ENCODE data around the gene MST1R. TPM values are rescaled to one million over a fixed set of nuclear protein-coding genes. Genes with fewer than 3 reads are reported as not detected.

MST1R gene
- total and polyA plus RNA-seq, 2 experiments from 2014 or later: 3.7 to 3.9 TPM

DNA sequence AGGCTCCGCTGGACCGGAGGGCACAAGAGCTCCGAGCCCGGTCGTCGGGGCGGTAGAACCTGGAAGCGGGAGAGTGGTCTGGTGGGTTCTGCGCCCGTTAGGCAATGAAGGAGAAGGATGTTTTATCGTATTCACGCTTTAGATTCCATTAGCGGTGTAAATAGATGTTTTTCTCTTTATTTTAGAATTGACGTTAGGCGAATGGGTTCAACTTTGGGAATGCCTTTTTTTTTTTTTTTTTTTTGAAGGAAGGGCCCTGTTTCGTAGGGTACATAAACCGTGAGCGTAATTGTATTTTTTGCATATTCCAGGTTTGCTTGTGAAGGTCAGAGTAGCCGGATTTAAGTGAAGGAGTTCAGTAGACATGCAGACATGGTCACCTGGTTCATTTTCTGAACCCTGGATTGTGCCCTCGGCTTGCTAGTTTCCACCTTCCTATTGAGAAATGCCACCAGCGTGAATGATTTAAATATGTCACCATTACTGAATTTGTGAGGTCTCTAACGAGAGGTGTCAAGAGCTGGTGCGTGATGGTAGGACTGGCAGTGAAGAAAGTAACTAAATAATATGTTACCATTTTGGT lies 37.1 kb upstream of the MST1R start:
- H3K4me2 ChIP-seq: peak overlapping the region; percentile 85
- Mint-ChIP-seq H3K9me3 (no peaks in the 10 kb centered on the region), H3K27ac (peak overlapping the region; percentile 94), H3K4me3 (peak overlapping the region; percentile 98), H3K36me3 (ENCODE audit: low read depth) (peaks cover 13% of the 10 kb centered on the region; the same call in 2 of the 3 replicates), H3K4me1 (no peaks in the 10 kb centered on the region), H3K27me3 (ENCODE audit: insufficient read depth, low read depth, poor library complexity) (peaks cover 12% of the 10 kb centered on the region)
- no peaks in the 10 kb centered on the region for H3K27me3 ChIP-seq (ENCODE audit: insufficient read depth)
- peaks cover 54% of the 10 kb centered on the region for H3K79me2 ChIP-seq (replicated peaks; ENCODE audit: insufficient read depth)
- peak overlapping the region; percentile 84 for H2AFZ ChIP-seq
- ATAC-seq (peak; percentile 15; the same call in 1 of the 3 replicates), DNase-seq (ENCODE audit: low spot score) (no peak)
- H3F3A ChIP-seq (replicated peaks; ENCODE audit: low read depth): no peaks in the 10 kb centered on the region; the same call in 1 of the 2 replicates
- H3K9me2 ChIP-seq (ENCODE audit: insufficient read depth): no peaks in the 10 kb centered on the region
- H3K4me3 ChIP-seq: peak overlapping the region; percentile 97
- peaks cover 3% of the 10 kb centered on the region; the same call in 1 of the 2 replicates for H3K36me3 ChIP-seq (ENCODE audit: insufficient read depth)
- H4K20me1 ChIP-seq (replicated peaks; ENCODE audit: insufficient read depth): peaks cover 34% of the 10 kb centered on the region
- no peaks in the 10 kb centered on the region for H3K4me1 ChIP-seq (ENCODE audit: insufficient read depth)
- peak overlapping the region; percentile 87; the same call in 1 of the 2 replicates for H3K27ac ChIP-seq (ENCODE audit: low read depth)
- TF ChIP-seq JUNB (IDR thresholded peaks at IDR 0.05; ENCODE audit: unreplicated experiment): no peak

DNA sequence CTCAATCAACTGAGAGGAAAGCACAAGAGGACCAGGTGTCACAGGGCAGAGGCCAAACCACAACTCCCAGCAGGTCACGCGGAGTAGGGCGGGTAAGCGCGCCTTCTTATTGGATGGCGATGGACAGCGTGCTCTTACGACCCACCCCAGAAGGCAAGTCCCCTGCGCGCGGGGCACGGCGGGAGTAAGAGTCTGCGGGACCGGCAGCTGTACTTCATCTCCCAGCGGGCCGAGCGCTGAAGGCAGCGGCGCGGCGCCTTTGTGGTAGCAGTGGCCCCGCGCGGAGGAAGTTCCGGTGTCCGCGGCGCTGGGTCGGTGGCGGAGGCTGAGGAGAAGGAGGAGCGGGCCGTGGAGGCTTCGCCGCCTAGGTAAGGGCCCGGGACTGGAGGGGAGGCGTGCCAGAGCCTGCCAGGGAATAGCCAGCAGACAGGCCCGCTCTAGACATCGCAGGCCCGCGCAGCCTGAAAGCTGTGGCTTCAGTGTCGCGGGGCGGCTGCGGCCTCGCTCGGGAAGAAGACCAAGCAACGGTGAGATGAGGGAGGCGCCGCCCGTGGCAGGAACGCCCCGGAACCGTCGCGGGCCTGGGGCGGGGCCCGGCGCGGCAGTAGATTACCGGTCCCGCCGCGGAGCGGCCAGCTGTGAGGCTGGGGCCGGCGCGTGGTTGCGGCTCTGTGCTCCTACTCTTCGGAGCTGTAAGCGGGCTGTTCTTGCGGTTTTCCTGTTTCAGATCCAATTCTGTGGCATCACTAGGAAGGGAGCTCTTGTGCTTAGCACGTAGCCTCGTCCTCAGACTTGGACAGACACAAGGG lies 36.4 kb upstream of the MST1R start, which contains the start of gene RBM6:
RBM6 (plus strand) TSS at position 293 of the 809 bp plus-strand sequence. CDS start 22,492 bp downstream, outside the sequence.
- Mint-ChIP-seq H3K27ac (peak within 1 kb of the TSS; percentile 94), H3K27me3 (ENCODE audit: insufficient read depth, low read depth, poor library complexity) (peaks cover 12% of the 10 kb centered on the region), H3K36me3 (ENCODE audit: low read depth) (peaks cover 10% of the 10 kb centered on the region; the same call in 2 of the 3 replicates), H3K4me1 (no peaks in the 10 kb centered on the region), H3K9me3 (no peaks in the 10 kb centered on the region), H3K4me3 (peak within 1 kb of the TSS; percentile 98)
- Histone ChIP-seq H3K79me2 (replicated peaks; ENCODE audit: insufficient read depth) (peaks cover 47% of the 10 kb centered on the region), H2AFZ (peak within 1 kb of the TSS; percentile 84), H3K36me3 (ENCODE audit: insufficient read depth) (peaks cover 3% of the 10 kb centered on the region; the same call in 1 of the 2 replicates), H3K4me3 (peak within 1 kb of the TSS; percentile 97), H4K20me1 (replicated peaks; ENCODE audit: insufficient read depth) (peaks cover 31% of the 10 kb centered on the region), H3K4me1 (ENCODE audit: insufficient read depth) (no peaks in the 10 kb centered on the region), H3K27ac (ENCODE audit: low read depth) (peak within 1 kb of the TSS; percentile 87; the same call in 1 of the 2 replicates), H3K27me3 (ENCODE audit: insufficient read depth) (no peaks in the 10 kb centered on the region), H3K9me2 (ENCODE audit: insufficient read depth) (no peaks in the 10 kb centered on the region), H3K4me2 (peak within 1 kb of the TSS; percentile 85), H3F3A (replicated peaks; ENCODE audit: low read depth) (no peaks in the 10 kb centered on the region; the same call in 1 of the 2 replicates)
- DNase-seq (ENCODE audit: low spot score): peak; percentile 100
- ATAC-seq: peak; percentile 98
- TF ChIP-seq EZH2phosphoT487 (IDR thresholded peaks at IDR 0.05; ENCODE audit: unreplicated experiment): no peak
- TF ChIP-seq POLR2AphosphoS5 (IDR thresholded peaks at IDR 0.05; ENCODE audit: low read depth): peak; percentile 96
- TF ChIP-seq JUNB (IDR thresholded peaks at IDR 0.05; ENCODE audit: unreplicated experiment): no peak
- TF ChIP-seq CREB1 (CRISPR knock-in tag; IDR thresholded peaks at IDR 0.05; ENCODE audit: low read depth): peak; percentile 85
- TF ChIP-seq, protein P1, sequence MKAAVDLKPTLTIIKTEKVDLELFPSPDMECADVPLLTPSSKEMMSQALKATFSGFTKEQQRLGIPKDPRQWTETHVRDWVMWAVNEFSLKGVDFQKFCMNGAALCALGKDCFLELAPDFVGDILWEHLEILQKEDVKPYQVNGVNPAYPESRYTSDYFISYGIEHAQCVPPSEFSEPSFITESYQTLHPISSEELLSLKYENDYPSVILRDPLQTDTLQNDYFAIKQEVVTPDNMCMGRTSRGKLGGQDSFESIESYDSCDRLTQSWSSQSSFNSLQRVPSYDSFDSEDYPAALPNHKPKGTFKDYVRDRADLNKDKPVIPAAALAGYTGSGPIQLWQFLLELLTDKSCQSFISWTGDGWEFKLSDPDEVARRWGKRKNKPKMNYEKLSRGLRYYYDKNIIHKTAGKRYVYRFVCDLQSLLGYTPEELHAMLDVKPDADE (IDR thresholded peaks at IDR 0.05): peak; percentile 98
- TF ChIP-seq ZNF114 (CRISPR knock-in tag; IDR thresholded peaks at IDR 0.05): no peak
- TF ChIP-seq, protein P2, sequence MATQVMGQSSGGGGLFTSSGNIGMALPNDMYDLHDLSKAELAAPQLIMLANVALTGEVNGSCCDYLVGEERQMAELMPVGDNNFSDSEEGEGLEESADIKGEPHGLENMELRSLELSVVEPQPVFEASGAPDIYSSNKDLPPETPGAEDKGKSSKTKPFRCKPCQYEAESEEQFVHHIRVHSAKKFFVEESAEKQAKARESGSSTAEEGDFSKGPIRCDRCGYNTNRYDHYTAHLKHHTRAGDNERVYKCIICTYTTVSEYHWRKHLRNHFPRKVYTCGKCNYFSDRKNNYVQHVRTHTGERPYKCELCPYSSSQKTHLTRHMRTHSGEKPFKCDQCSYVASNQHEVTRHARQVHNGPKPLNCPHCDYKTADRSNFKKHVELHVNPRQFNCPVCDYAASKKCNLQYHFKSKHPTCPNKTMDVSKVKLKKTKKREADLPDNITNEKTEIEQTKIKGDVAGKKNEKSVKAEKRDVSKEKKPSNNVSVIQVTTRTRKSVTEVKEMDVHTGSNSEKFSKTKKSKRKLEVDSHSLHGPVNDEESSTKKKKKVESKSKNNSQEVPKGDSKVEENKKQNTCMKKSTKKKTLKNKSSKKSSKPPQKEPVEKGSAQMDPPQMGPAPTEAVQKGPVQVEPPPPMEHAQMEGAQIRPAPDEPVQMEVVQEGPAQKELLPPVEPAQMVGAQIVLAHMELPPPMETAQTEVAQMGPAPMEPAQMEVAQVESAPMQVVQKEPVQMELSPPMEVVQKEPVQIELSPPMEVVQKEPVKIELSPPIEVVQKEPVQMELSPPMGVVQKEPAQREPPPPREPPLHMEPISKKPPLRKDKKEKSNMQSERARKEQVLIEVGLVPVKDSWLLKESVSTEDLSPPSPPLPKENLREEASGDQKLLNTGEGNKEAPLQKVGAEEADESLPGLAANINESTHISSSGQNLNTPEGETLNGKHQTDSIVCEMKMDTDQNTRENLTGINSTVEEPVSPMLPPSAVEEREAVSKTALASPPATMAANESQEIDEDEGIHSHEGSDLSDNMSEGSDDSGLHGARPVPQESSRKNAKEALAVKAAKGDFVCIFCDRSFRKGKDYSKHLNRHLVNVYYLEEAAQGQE (IDR thresholded peaks at IDR 0.05; ENCODE audit: unreplicated experiment): peak; percentile 5
- TF ChIP-seq, protein P3, sequence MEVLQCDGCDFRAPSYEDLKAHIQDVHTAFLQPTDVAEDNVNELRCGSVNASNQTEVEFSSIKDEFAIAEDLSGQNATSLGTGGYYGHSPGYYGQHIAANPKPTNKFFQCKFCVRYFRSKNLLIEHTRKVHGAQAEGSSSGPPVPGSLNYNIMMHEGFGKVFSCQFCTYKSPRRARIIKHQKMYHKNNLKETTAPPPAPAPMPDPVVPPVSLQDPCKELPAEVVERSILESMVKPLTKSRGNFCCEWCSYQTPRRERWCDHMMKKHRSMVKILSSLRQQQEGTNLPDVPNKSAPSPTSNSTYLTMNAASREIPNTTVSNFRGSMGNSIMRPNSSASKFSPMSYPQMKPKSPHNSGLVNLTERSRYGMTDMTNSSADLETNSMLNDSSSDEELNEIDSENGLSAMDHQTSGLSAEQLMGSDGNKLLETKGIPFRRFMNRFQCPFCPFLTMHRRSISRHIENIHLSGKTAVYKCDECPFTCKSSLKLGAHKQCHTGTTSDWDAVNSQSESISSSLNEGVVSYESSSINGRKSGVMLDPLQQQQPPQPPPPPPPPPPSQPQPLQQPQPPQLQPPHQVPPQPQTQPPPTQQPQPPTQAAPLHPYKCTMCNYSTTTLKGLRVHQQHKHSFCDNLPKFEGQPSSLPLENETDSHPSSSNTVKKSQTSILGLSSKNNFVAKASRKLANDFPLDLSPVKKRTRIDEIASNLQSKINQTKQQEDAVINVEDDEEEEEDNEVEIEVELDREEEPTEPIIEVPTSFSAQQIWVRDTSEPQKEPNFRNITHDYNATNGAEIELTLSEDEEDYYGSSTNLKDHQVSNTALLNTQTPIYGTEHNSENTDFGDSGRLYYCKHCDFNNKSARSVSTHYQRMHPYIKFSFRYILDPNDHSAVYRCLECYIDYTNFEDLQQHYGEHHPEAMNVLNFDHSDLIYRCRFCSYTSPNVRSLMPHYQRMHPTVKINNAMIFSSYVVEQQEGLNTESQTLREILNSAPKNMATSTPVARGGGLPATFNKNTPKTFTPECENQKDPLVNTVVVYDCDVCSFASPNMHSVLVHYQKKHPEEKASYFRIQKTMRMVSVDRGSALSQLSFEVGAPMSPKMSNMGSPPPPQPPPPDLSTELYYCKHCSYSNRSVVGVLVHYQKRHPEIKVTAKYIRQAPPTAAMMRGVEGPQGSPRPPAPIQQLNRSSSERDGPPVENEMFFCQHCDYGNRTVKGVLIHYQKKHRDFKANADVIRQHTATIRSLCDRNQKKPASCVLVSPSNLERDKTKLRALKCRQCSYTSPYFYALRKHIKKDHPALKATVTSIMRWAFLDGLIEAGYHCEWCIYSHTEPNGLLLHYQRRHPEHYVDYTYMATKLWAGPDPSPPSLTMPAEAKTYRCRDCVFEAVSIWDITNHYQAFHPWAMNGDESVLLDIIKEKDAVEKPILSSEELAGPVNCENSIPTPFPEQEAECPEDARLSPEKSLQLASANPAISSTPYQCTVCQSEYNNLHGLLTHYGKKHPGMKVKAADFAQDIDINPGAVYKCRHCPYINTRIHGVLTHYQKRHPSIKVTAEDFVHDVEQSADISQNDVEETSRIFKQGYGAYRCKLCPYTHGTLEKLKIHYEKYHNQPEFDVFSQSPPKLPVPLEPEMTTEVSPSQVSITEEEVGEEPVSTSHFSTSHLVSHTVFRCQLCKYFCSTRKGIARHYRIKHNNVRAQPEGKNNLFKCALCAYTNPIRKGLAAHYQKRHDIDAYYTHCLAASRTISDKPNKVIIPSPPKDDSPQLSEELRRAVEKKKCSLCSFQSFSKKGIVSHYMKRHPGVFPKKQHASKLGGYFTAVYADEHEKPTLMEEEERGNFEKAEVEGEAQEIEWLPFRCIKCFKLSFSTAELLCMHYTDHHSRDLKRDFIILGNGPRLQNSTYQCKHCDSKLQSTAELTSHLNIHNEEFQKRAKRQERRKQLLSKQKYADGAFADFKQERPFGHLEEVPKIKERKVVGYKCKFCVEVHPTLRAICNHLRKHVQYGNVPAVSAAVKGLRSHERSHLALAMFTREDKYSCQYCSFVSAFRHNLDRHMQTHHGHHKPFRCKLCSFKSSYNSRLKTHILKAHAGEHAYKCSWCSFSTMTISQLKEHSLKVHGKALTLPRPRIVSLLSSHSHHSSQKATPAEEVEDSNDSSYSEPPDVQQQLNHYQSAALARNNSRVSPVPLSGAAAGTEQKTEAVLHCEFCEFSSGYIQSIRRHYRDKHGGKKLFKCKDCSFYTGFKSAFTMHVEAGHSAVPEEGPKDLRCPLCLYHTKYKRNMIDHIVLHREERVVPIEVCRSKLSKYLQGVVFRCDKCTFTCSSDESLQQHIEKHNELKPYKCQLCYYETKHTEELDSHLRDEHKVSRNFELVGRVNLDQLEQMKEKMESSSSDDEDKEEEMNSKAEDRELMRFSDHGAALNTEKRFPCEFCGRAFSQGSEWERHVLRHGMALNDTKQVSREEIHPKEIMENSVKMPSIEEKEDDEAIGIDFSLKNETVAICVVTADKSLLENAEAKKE (CRISPR knock-in tag; IDR thresholded peaks at IDR 0.05): no peak
